Stomach smooth muscle (tissue), 2 donors: Measurements from ENCODE around the gene ZFHX3.

Experiments
- H3K27ac ChIP-seq: one replicate; pipeline ENCODE4 v1.7.0; 2013; ENCODE audit warnings: mild to moderate bottlenecking, low read length, inconsistent platforms
- H3K27me3 ChIP-seq, 2 donors: one replicate each; pipeline ENCODE4 v1.7.0; 2013; ENCODE audit warnings: low read length in 2 of 2; ENCODE audit not compliant: insufficient read depth in 2 of 2, control insufficient read depth in 1 of 2
- H3K36me3 ChIP-seq, 2 donors: one replicate each; pipeline ENCODE4 v1.7.0; 2013; ENCODE audit warnings: low read length in 2 of 2; ENCODE audit not compliant: control insufficient read depth in 2 of 2, insufficient read depth in 2 of 2
- H3K4me1 ChIP-seq: one replicate; pipeline ENCODE4 v1.7.0; 2013; ENCODE audit warnings: low read length; ENCODE audit not compliant: control insufficient read depth, insufficient read depth
- H3K4me3 ChIP-seq, 2 donors: one replicate each; pipeline ENCODE4 v1.7.0; 2013; ENCODE audit warnings: low read length in 2 of 2
- H3K9ac ChIP-seq, 2 donors: one replicate each; pipeline ENCODE4 v1.7.0; 2013; ENCODE audit warnings: low read length in 2 of 2, mild to moderate bottlenecking in 1 of 2
- H3K9me3 ChIP-seq, 2 donors: one replicate each; pipeline ENCODE4 v1.7.0; 2013; ENCODE audit warnings: low read length in 2 of 2; ENCODE audit not compliant: control insufficient read depth in 2 of 2
- donor health status: healthy.
- donor health status: Pancreatic carcinoma.

The ZFHX3 gene

DNA sequence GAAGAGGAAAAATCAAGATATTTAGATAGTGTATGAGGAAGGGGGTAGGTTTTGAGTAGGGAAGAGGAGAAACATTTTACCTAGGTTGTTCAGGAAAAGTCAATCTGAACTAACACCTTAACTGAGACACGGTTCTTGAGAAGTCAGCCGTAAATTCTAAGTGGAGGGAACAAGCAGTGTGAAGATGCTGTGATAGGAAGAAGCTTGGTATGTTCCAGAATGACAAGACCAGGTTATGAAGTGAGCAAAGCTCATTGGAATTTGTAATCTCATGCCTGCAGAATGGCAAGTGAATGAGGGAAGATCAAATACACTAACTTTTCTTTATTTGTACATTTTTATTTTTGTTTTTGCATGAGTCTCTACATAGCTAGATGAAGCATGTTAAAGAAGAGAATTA is 307.6 kb downstream of the ZFHX3 start:
- H3K27me3 ChIP-seq: no peaks in the 10 kb centered on the region
- H3K9ac ChIP-seq: no peak overlapping the region
- H3K4me3 ChIP-seq: no peak overlapping the region
- no peaks in the 10 kb centered on the region for H3K36me3 ChIP-seq
- H3K27ac ChIP-seq: no peak overlapping the region
- H3K9me3 ChIP-seq: no peaks in the 10 kb centered on the region
- no peaks in the 10 kb centered on the region for H3K4me1 ChIP-seq

DNA sequence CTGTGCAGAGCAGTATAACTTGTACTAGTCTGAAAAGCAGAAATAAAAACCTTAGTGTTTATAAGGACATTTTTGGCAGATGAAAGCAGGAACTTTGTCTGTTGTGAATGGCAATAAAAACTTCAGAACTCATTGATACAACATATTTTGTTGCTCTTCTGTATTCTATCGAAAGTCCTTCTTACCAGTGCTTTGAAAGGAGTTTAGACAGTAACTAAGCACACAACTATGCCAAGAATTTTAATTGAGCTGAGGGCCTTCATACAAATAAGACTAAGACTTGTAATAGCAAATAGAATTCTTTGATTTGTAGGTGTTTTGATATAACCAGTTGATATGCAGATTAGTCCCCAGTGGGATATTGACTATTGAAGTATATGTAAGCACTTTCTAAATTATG is 308.4 kb downstream of the ZFHX3 start:
- H3K27me3 ChIP-seq: no peaks in the 10 kb centered on the region
- no peaks in the 10 kb centered on the region for H3K36me3 ChIP-seq
- no peaks in the 10 kb centered on the region for H3K9me3 ChIP-seq
- H3K9ac ChIP-seq: no peak overlapping the region
- H3K4me1 ChIP-seq: no peaks in the 10 kb centered on the region
- no peak overlapping the region for H3K4me3 ChIP-seq
- H3K27ac ChIP-seq: no peak overlapping the region

GRCh38 chr16:72736074-72736473 is 311.9 kb downstream of the ZFHX3 start:
- Histone ChIP-seq H3K4me1 (no peaks in the 10 kb centered on the region), H3K36me3 (no peaks in the 10 kb centered on the region), H3K27me3 (no peaks in the 10 kb centered on the region), H3K9me3 (no peaks in the 10 kb centered on the region), H3K27ac (no peak overlapping the region), H3K9ac (no peak overlapping the region), H3K4me3 (no peak overlapping the region)
